Right kidney (tissue), 1 donor: ENCODE results near the gene TRAPPC10.

Experiments
- DNase-seq: peaks from one replicate; pipeline ENCODE4 v3.0.0-alpha.2; 2016

The TRAPPC10 gene

DNA sequence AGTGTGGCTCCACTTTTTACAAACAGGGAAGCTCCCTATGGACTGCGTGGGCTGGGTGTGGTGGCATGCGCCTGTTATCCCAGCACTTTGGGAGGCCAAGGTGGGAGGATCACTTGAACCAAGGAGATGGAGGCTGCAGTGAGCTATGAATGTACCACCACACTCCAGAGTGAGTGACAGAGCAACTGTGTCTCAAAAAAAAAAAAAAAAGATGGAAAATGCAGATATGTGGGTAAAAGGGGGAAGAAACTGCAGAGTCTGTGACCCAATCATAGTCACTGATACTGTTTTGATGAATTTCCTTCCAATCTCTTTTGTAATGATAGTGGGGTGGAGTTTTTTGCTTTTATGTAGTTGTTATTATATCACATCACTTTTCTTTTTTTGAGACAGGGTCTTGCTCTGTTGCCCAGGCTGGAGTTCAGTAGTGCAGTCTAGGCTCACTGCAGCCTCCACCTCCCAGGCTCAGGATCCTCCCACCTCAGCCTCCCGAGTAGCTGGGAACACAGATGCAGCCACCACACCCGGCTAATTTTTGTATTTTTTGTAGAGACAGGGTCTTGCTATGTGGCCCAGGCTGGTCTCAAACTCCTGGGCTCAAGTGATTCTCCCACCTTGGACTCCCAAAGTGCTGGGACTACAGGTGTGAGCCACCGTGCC, 8.7 kb upstream of the TRAPPC10 start:
- DNase-seq, result no peak

DNA sequence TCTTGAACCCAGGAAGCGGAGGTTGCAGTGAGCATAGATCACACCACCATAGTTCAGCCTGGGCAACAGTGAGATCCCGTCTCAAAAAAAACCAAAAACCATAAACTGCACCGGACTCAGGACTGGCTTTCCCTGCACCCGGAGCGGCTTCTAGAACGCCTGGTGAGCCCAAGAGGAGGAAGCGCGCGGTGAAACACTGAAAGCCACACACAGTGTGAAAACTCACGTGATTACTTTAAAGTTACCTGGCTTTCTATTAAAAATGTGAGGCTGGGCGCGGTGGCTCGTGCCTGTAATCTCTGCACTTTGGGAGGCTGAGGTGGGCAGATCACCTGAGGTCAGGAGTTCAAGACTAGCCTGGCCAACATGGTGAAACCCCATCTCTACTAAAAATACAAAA, 7.0 kb upstream of the TRAPPC10 start:
- DNase-seq, result no peak

DNA sequence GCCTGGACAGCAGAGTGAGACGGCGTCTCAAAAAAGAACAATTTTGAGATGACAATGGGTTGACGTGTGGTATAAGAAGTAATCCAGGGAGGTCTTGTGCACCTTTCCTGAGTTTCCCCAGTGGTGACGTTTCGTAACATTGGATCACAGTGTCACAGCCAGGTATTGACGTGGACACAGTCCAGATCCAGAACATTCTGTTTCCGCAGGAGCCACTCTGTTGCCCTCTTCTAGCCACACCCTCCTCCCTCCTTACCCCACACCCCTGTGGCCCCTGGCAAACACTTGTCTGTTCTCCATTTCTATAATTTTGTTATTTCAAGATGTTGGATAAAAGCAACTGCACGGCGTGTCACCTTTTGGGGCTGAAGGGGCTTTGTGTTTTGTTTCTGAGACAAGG, 6.5 kb upstream of the TRAPPC10 start:
- no peak for DNase-seq

DNA sequence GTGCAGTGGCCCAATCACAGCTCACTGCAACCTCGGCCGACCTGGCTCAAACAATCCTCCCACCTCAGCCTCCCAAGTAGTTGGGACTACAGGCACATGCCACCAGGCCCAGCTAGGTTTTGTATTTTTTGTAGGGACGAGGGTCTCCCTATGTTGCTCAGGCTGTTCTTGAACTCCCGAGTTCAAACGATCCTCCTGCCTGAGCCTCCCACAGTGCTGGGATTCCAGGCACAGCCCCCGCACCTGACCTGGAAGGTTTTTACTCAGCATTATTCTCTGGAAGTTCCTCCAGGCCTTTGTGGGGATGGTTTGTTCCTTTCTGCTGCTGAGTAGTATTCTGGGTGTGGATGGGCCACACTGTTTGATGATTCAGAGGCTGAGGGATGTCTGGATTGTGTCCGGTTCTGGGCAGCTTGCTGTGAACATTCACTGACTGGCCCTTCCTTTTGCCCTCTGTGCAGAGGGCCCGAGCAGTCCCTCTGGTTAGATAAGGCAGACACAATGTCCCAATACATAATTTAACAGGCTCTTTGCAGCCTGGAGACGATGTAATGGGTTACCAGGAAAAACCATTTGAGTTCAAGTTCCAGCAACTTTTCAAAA, 6.0 kb upstream of the TRAPPC10 start:
- no peak for DNase-seq

DNA sequence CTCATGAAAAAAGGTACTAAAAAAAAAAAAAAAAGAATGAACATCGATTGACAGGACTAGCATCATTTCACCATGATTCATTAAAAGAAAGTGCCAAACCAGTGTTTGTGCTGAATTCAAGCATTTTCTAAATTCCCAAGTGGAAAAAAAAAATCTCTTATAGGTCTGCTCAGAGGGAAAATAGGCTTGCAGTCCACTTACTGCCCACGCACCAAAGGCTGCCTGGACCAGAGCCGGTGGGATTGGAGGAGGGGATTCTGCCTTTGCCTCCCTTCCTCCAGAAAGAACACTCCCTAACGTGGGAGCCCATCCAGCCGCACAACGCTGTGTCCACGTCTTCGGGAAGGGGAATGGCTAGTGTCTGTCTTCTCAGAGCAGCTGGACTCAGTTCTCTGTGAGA, 5.5 kb upstream of the TRAPPC10 start:
- no peak for DNase-seq

DNA sequence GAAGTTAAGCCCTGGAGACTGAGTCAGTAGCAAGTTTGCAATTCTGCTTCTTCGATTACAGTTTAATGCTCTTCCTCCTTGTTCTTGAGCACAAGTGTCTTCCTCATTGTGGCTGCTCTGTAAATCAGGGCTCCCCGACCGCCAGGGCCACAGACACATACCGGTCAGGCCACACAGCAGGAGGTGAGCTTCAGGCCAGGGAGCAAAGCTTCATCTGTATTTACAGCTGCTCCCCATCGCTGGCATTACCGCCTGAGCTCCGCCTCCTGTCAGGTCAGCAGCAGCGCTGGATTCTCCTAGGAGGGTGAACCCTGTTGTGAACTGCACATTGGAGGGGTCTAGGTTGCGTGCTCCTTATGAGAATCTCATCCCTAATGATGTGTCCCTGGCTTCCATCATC, 1.7 kb upstream of the TRAPPC10 start:
- DNase-seq, result no peak

DNA sequence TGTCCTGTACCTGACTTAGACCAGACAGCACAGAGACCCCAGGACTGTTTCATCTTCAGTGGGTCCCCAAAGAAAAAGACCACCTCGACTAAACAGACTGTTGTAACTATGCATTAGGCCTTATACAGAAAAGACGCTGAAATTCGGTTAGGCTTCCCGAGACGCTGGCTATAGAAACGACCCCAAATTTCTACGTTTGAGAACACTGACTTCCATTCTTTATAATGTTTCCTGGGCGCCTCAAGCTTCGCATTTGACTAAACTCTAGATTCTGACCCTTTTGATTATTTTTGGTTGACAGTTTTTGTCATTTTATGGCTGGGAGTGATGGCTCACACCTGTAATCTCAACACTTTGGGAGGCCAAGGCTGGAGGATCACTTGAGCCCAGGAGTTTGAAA, 986 bp upstream of the TRAPPC10 start:
- no peak for DNase-seq

DNA sequence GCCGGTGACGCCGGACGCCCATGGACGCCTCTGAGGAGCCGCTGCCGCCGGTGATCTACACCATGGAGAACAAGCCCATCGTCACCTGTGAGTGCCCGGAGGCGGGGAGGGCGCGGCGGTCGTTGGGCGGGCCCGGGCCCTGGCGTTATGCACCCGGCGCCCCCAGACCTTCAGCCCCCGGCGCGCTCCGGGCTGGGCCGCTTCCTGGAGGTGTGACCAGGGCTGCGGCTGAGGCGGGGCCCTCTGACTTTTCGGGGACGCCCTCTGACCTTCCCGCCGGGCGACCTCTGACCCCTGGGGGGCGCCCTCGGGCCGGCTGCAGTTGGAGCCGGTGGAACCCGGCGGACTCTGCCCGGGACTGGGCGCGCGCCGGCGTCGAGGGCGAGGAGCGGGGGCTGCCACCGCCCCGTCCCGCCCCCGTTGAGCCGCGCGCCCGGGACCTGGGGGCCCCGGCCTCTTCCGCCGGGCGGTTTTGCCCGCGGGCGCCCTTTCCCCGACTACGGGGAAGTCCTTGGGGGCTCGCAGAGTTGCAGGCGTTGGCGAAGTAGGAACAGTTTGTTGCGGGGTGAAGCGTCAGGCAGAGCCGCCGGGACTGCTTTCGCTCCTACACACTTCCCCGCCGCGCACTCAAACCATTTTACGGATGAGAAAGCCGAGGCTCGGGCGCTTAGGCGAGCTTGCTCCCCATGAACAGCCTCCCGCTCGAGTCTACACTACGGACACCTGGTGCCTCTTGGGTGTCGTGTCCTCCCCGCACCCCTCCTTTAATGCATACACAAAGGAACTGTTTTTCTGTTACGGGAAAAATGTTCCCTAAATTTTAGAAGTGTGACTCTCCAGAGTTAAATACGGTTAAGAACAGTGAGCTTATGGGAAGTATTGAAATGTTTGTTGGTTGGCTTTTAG, 618 bp downstream of the TRAPPC10 start:
- DNase-seq, result peak; percentile 61

DNA sequence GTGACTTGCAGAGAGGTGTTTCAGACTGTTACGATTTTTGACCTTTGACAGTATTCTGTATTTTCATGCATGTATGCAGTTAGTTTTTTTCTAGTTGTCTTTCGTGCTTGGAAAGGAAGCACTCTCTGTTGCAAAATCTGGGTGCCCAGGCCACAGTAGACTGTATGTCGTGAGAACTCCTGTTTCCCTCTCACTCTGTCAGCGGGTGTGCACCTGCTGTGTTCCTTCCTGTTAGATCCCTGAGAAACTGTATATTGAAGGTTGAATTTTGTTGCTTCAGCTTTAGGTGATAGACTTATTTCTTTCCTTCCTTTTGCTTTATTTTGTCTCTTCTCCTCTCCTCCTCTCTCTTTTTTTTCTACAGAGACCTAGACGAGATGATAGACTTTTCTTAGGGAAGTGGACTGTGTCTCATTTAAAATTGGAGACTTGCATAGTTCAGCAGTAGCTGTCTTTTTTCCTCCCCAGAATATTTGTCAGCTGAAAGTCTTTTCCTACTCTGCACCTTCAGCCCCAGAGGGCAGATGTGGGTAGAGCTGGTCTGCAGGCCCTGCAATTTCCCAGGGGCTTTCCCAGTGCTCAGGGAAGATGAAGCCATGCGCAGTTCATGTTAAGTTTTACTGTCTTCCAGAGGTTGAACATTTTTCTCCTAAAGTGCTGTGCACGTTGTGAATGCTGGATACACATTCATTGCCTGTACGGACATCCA, 1.4 kb downstream of the TRAPPC10 start:
- DNase-seq, result no peak

DNA sequence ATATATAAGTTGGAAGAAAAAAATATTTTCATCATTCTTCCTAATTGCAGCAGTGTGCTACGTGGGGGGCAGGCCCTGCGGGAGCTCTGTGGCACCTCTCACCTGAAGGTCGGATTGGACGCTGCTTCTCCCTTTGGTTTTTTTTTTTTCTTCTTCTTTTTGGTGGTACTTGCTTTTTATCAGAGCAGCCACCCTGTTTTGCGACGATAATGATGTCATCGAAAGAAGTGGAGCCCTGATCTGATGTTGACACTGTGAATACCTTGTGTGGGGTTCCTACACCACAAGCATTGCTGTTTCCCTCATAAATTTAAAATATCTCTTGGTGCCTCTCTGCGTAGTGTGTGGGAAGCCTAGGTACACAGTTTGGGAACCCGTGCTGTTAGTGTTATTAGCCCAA, 5.5 kb downstream of the TRAPPC10 start:
- DNase-seq, result no peak

DNA sequence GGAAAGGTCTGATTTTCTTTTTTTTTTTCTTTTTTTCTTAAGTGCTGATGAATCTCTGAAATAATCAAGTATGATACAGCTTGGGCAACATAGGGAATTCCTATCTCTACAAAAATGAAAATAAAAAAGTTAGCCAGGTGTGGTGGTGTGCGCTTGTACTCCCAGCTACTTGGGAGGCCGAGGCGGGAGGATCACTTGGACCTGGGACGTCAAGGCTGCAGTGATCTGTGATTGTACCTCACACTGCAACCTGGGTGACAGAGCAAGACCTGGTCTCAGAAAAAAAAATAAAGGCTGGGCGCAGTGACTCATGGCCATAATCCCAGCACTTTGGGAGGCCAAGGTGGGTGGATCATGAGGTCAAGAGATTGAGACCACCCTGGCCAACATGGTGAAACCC, 6.0 kb downstream of the TRAPPC10 start:
- no peak for DNase-seq

DNA sequence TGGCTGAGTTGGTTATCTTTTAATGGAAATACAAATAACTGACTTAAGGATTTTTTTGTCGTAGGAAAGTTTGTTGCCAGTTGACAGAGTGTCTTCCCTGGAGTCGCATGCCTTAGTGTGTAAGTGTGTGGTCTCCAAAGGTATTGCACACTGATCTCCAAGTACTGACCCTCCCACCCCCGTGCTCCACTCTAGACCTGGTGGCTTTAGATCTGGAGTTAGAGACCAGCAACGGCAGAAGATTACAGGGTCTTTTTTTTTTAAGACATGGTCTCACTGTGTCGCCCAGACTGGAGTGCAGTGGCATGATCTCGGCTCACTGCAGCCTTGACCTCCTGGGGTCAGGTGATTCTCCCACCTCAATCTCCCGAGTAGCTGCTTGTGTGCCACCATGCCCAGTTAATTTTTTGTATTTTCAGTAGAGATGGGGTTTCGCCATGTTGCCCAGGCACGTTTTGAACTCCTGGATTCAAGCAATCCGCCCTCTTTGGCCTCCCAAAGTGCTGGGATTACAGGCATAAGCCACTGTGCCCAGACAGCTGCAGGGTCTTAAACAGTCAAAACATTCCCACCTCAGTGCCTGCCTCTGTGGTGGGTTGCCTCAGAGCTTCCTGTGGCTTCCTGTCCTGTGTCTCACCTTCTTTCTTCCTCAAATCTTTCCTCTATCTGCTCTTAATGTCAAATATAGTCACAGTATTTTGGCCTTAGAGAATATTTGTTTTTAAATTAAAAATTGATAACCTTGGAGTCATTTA, 6.9 kb downstream of the TRAPPC10 start:
- DNase-seq, result no peak

DNA sequence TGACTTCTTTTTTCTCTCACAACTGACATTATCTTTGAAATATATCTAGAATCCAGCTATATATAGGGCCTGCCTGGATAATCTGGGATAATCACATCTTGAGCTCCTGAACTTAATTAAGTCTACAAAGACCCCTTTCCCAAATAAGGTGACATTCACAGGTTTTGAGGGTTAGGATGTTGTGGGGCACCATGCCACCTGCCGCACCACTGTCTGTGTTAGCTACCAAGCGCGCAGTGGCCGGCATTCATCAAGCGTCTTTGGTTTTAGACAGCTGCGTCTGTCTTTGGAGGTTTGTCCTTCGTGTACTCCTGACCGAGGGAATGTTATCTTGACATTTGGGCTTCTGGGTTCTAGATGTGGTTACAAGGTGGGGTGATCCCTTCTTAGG, 7.5 kb downstream of the TRAPPC10 start:
- no peak for DNase-seq

DNA sequence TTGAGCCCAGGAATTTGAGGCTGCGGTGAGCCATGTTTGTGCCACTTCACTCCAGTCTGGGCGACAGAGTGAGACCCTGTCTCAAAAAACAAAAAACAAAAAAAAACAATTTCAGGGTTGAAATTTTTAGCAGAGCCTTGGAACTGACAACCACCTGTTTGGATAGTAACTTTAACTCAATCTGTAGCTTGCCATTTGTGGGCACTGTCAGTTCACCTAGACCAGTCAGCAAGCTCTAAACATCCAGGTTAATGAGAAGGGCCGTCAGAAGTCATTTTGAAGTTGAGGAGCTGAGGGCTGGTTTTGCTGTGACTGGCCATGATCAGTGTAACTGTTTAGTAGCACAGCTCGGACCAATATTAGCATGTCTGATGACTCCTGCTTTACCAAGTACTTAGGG, 8.4 kb downstream of the TRAPPC10 start:
- DNase-seq, result no peak

DNA sequence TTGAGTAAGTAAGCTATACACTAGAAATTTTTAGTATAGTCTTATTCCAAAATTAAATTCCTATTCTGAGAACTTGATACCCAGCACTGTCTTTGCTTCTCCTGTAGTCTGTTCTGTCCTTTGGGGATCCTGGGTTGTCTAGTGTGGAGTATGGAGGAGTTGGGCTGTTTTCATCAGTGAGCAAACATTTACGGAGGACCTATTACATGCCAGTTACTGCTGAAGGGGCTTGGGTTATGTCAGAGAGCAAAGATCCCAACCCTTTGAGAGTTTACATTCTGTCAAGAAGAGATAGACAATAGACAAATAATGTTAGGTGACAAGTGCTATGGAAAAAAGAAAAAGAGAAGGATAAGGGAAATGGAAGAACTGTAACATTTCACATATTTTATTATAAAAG, 9.0 kb downstream of the TRAPPC10 start:
- no peak for DNase-seq

DNA sequence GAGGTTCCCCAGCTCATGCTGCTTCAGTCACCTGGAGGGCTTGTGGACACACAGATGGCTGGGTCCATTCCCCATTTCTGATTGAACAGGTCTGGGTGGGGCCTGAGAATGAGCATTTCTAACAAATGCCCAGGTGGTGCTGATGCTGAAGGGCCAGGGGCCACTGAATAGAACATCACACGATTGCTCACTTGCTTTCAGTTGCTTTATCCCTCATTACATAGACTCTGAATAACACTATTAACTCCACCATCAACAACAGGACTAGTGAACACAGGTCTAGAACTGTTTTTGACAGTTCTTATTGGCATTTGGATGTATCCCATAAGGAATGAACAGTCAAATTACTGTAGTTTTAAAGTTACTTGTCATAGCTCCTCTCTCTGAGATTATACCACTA, 12.1 kb downstream of the TRAPPC10 start:
- DNase-seq, result no peak

DNA sequence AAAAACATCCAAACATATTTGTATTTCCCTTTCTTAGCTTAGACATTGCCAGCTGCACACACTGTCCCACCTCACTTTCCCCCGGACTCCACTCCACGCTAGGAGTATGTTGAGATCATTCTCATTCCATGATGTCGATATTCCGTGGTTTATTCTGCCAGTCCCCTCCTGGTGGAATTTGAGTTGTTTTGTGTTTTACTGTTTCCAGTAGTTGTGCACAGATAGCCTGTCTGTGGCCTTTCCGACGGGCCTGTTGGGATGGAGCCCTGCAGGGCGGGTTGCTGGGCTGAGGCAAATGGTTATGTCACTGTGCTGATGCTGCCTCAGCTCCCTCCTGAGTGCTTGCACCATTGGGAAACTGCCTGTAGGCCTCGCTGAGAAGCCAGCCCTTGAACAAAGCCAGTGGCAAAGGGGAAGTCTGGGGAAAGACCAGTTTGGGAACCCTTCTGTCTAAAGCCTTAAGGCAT, 12.8 kb downstream of the TRAPPC10 start:
- DNase-seq, result no peak

DNA sequence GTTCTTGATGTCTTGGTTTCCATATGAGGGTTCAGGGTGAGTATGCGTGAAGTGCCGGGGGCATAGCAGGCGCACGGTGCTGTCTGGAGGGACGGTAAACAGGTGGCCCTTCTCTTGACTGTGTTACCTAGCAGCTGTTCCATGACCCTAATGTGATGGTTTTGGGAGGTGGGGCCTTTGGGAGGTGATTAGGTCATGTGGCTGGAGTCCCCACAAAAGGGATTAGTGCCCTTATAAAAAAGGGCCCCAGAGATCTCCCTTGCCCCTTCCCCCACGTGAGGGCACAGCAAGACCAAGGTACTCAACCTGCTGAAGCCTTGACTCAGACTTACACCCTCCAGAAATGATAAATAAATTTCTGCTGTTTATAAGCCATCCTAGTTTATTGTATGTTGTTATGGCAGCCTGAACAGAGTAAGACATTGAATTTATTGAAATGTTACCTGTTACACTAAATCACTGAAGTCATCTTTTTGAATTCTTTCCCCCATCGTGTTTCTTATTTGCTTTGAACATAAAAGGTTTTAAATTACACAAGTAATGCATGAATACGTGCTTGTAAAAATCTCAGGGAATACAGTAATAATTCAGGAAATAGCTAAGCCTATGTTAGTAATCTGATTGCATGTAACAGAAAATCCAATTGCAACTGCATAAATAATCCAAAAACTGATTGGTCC, 15.6 kb downstream of the TRAPPC10 start:
- DNase-seq, result no peak

DNA sequence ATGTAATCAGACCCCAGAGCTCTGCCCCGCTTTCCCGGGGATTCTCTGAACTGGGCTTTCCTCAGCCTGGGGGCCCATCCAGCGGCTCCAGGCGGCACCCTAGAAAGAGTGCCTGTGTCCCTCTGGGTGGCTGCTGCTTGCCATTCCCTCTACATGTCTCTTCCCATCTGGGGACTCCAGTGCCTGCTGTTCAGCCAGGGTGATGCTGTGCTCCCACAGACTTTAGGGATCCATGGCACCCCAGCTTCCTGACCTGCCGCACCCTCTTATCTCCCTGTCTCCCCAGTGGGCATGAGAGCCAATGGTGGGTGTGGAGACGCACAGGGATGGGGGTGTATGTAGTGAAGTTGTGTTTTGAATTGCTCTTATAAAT, 16.2 kb downstream of the TRAPPC10 start:
- no peak for DNase-seq

DNA sequence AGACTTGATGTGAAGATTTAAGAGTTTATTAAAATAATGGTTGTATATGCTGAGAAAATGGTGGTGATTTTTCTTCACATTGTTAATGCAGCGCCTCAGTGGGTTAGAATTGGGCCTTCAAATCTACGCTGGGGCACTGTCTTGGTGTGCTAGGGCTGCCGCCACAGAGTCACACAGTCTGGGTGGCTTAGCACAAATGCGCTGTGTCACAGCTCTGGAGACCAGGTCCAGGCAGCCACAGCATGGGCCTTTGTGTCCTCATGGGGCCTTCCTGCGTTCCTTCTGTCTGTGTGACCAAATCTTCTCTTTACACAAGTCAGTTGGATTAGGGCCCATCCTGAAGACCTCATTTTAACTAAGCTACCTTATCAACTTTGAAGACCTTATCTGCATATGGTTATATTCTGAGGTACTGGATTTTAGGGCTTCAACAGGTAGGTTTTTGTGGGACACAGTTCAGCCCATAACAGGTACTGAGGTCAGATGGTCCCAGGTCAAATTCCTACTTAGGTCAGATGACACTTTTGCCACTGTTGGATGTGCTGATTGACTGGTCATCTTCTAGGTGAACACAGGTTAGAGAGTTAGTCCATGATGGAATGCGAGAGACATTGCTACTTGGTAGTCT, 17.5 kb downstream of the TRAPPC10 start:
- DNase-seq, result no peak

DNA sequence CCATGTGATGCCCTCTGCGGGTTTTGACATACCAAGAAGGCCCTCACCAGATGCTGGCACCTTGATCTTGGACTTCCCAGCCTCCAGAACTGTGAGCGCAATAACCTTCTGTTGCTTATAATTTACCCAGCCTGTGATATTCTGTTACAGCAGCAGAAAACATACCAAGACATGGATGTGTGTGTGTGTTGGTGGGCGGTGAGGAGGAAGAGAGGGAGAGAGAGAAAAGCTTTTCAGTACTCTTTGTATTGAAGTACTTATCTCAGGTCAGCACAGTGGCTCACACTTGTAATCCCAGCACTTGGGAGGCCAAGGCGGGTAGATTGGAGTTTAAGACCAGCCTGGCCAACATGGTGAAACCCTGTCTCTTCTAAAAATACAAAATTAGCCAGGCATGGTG, 23.1 kb downstream of the TRAPPC10 start:
- DNase-seq, result no peak
